Keratinocyte (primary cell): ENCODE results near the gene SND1.

ENCODE experiments used
- EZH2 ChIP-seq: IDR thresholded peaks from one replicate; pipeline ENCODE4 v1.6.1; 2012; ENCODE audit warnings: inconsistent platforms, mild to moderate bottlenecking, low read length, moderate library complexity
- TF ChIP-seq, protein P1 (sequence below), 3 experiments: IDR thresholded peaks in 1 of 3; conservative IDR thresholded peaks in 1 of 3; optimal IDR thresholded peaks in 1 of 3; 2 replicates in 2 of 3; 3 replicates in 1 of 3; pipeline versions ENCODE3 to v1.5.1; 2011; ENCODE audit warnings: low read length in 3 of 3, mild to moderate bottlenecking in 3 of 3, moderate library complexity in 2 of 3, control low read depth in 1 of 3, inconsistent platforms in 1 of 3; ENCODE audit not compliant: insufficient read depth in 2 of 3; ENCODE audit errors: extremely low read depth in 1 of 3

- TF ChIP-seq, protein P1, sequence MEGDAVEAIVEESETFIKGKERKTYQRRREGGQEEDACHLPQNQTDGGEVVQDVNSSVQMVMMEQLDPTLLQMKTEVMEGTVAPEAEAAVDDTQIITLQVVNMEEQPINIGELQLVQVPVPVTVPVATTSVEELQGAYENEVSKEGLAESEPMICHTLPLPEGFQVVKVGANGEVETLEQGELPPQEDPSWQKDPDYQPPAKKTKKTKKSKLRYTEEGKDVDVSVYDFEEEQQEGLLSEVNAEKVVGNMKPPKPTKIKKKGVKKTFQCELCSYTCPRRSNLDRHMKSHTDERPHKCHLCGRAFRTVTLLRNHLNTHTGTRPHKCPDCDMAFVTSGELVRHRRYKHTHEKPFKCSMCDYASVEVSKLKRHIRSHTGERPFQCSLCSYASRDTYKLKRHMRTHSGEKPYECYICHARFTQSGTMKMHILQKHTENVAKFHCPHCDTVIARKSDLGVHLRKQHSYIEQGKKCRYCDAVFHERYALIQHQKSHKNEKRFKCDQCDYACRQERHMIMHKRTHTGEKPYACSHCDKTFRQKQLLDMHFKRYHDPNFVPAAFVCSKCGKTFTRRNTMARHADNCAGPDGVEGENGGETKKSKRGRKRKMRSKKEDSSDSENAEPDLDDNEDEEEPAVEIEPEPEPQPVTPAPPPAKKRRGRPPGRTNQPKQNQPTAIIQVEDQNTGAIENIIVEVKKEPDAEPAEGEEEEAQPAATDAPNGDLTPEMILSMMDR (optimal IDR thresholded peaks at IDR 0.05 in 1 of 3, IDR thresholded peaks at IDR 0.05 in 1 of 3, conservative IDR thresholded peaks at IDR 0.05 in 1 of 3; ENCODE audit: extremely low read depth in 1 of 3, insufficient read depth in 2 of 3, low read length in 3 of 3) = no peak
- TF ChIP-seq EZH2 = no peak
These were observed 160.5 kb downstream of the SND1 start for GRCh38 chr7:127812540-127812939.
